Hepatocyte (in vitro differentiated cells): Measurements from ENCODE around the gene NECAB3. TPM values are rescaled to one million over a fixed set of nuclear protein-coding genes. Genes with fewer than 3 reads are reported as not detected.
"Not testable (repeated sequence)": the region's sequence is repeated elsewhere in the genome, so short reads cannot be mapped to it uniquely, and the experiment has no call there.

ENCODE experiments used
- DNase-seq: peaks from one replicate; pipeline ENCODE4 v3.0.0-alpha.2; 2016; ENCODE audit warnings: low spot score
- H2AFZ ChIP-seq: fragments of 200-600 bp; sonication (generic); 2 replicates; pipeline ENCODE4 v1.6.0; 2016; ENCODE audit warnings: antibody characterized with exemption, mild to moderate bottlenecking
- H3K27ac ChIP-seq: fragments of 200-600 bp; sonication (generic); 2 replicates; pipeline ENCODE4 v1.5.1; 2016; ENCODE audit warnings: mild to moderate bottlenecking
- H3K27me3 ChIP-seq: fragments of 200-600 bp; sonication (generic); 2 replicates; pipeline ENCODE4 v1.6.1; 2016
- H3K36me3 ChIP-seq: fragments of 200-600 bp; sonication (generic); replicated peaks from 2 replicates; pipeline ENCODE4 v1.5.1; 2016; ENCODE audit warnings: low read depth; ENCODE audit not compliant: insufficient read depth
- H3K4me1 ChIP-seq: fragments of 200-600 bp; sonication (generic); 2 replicates; pipeline ENCODE4 v1.5.1; 2016; ENCODE audit warnings: mild to moderate bottlenecking, moderate library complexity; ENCODE audit not compliant: insufficient read depth
- H3K4me2 ChIP-seq: fragments of 200-600 bp; sonication (generic); 2 replicates; pipeline ENCODE4 v1.6.0; 2016
- H3K4me3 ChIP-seq: fragments of 200-600 bp; sonication (generic); 2 replicates; pipeline ENCODE4 v1.5.1; 2016; ENCODE audit warnings: mild to moderate bottlenecking
- H3K79me2 ChIP-seq: fragments of 200-600 bp; sonication (generic); 2 replicates; pipeline ENCODE4 v1.6.0; 2017; ENCODE audit warnings: mild to moderate bottlenecking
- H3K9me2 ChIP-seq: fragments of 200-600 bp; sonication (generic); replicated peaks from 2 replicates; pipeline ENCODE4 v1.6.0; 2017; ENCODE audit warnings: mild to moderate bottlenecking; ENCODE audit not compliant: insufficient read depth
- H3K9me3 ChIP-seq: fragments of 200-600 bp; sonication (generic); 2 replicates; pipeline ENCODE4 v1.5.1; 2016; ENCODE audit warnings: low read depth, mild to moderate bottlenecking
- H4K20me1 ChIP-seq: fragments of 200-600 bp; sonication (generic); 2 replicates; pipeline ENCODE4 v1.6.0; 2016; ENCODE audit warnings: mild to moderate bottlenecking; ENCODE audit not compliant: insufficient read depth, poor library complexity, severe bottlenecking
- EZH2 ChIP-seq: fragments of 200-600 bp; sonication (generic); IDR thresholded peaks from 2 replicates; pipeline ENCODE4 v1.6.1; 2016; ENCODE audit warnings: antibody characterized with exemption, mild to moderate bottlenecking, borderline replicate concordance
- EZH2phosphoT487 ChIP-seq: fragments of 200-600 bp; sonication (generic); IDR thresholded peaks from one replicate; pipeline ENCODE4 v1.6.1; 2018; ENCODE audit warnings: antibody characterized with exemption, mild to moderate bottlenecking, low read depth, moderate library complexity; ENCODE audit not compliant: unreplicated experiment, severe bottlenecking
- WGBS: methylation state at CpG from one replicate; pipeline ENCODE4 v1.1.6; 2016; ENCODE audit warnings: low lambda C conversion rate; ENCODE audit errors: missing lambda C conversion rate; 5-methylcytosine and 5-hydroxymethylcytosine counted together
- polyA plus RNA-seq: library from polyadenylated mRNA; unstranded; fragments of >200 nt; fragmentation: Nextera tagmentation; extraction: Ambion mirVana; gene quantifications from 2 replicates; pipeline ENCODE4 v1.2.1, GENCODE V29; 2016
- total RNA-seq: library from RNA; depleted of rRNA; stranded (reverse); fragments of >200 nt; gene quantifications from 2 replicates; pipeline ENCODE4 v1.2.3, GENCODE V29; 2014
- TF ChIP-seq, protein P1 (sequence below): fragments of 200-600 bp; sonication (generic); IDR thresholded peaks from 2 replicates; pipeline ENCODE4 v1.5.1; 2016; ENCODE audit warnings: antibody characterized with exemption, mild to moderate bottlenecking; ENCODE audit not compliant: poor library complexity

Gene NECAB3
- total and polyA plus RNA-seq, 2 experiments from 2014 or later: 50.6 to 55.4 TPM

DNA sequence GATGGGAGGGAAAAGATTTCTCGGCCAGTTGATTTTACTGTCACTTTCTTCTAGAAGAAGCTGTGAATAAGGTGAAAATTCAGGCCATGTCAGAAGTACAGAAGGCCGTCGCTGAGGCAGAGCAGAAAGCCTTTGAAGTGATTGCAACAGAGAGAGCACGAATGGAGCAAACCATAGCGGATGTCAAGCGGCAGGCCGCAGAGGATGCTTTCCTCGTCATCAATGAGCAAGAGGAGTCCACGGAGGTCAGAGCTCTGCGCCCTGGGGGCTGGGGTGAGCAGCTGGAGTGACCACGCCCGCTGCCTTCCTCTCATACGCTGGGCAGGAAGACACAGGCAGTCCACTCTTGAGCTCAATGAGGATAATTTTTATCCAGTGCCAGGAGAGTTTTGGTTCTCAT lies 33.9 kb downstream of the NECAB3 start:
- Histone ChIP-seq H4K20me1 (no peaks in the 10 kb centered on the region), H3K36me3 (no peaks in the 10 kb centered on the region), H3K4me1 (no peaks in the 10 kb centered on the region), H3K4me2 (no peak overlapping the region), H3K27me3 (no peaks in the 10 kb centered on the region), H3K4me3 (no peak overlapping the region), H3K9me3 (no peaks in the 10 kb centered on the region), H3K79me2 (no peaks in the 10 kb centered on the region), H3K27ac (no peak overlapping the region), H3K9me2 (no peaks in the 10 kb centered on the region), H2AFZ (no peak overlapping the region)
- no peak for DNase-seq
- TF ChIP-seq, protein P1, sequence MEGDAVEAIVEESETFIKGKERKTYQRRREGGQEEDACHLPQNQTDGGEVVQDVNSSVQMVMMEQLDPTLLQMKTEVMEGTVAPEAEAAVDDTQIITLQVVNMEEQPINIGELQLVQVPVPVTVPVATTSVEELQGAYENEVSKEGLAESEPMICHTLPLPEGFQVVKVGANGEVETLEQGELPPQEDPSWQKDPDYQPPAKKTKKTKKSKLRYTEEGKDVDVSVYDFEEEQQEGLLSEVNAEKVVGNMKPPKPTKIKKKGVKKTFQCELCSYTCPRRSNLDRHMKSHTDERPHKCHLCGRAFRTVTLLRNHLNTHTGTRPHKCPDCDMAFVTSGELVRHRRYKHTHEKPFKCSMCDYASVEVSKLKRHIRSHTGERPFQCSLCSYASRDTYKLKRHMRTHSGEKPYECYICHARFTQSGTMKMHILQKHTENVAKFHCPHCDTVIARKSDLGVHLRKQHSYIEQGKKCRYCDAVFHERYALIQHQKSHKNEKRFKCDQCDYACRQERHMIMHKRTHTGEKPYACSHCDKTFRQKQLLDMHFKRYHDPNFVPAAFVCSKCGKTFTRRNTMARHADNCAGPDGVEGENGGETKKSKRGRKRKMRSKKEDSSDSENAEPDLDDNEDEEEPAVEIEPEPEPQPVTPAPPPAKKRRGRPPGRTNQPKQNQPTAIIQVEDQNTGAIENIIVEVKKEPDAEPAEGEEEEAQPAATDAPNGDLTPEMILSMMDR: no peak
- TF ChIP-seq EZH2 (no peak), EZH2phosphoT487 (no peak)
- WGBS: 89% methylated on average over 13 of the region's 13 CpGs

DNA sequence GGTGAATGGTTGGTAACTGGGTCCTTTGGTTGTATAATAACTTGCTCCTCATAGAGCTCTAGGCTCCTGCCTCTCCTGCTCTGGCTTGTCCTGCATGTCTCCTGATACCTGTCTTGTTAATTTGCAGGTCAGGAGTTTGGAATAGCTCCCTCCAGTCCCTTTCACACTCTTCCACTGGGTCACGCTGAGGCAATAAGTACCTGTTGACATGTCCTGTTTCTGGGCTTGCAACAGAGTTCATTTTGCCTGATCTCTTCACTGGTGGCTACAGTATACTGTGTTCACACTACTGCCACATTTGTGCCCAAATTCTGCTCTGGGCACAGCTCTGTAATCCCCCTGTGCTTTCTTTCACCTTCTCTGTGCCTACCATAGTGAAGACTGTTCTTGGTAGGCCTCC lies 37.5 kb downstream of the NECAB3 start:
- H3K9me2 ChIP-seq: no peaks in the 10 kb centered on the region
- no peak for TF ChIP-seq EZH2
- H3K27me3 ChIP-seq: no peaks in the 10 kb centered on the region
- no peak overlapping the region for H3K27ac ChIP-seq
- WGBS: 94% methylated on average over 1 of the region's 1 CpG
- no peaks in the 10 kb centered on the region for H3K79me2 ChIP-seq
- H3K4me1 ChIP-seq: no peaks in the 10 kb centered on the region
- H3K4me2 ChIP-seq: no peak overlapping the region
- no peaks in the 10 kb centered on the region for H3K9me3 ChIP-seq
- no peaks in the 10 kb centered on the region for H3K36me3 ChIP-seq
- H2AFZ ChIP-seq: no peak overlapping the region
- DNase-seq: no peak
- H4K20me1 ChIP-seq: no peaks in the 10 kb centered on the region
- no peak overlapping the region for H3K4me3 ChIP-seq

DNA sequence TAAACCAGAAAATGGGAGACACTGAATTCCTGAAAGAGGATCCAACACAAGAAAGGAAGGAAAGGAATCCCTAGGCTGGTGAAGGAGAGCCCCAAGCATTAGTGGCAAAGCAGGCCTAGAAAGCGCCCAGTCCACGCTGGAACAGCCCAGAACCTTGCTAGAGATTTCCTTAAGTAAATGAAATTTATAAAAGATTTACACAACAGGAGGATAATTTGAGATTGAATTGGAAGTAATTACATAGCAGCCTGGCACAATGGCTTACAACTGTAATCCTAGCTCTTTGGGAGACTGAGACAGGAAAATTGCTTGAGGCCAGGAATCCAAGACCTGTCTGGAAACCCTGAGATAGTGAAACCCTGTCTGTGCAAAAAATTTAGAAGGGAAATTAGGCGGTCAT lies 38.9 kb downstream of the NECAB3 start:
- H3K4me3 ChIP-seq: no peak overlapping the region
- no peak for TF ChIP-seq EZH2
- no peak for TF ChIP-seq EZH2phosphoT487
- TF ChIP-seq, protein P1: no peak
- no peaks in the 10 kb centered on the region for H3K27me3 ChIP-seq
- no peak overlapping the region for H2AFZ ChIP-seq
- no peaks in the 10 kb centered on the region for H3K9me2 ChIP-seq
- H4K20me1 ChIP-seq: no peaks in the 10 kb centered on the region
- WGBS: 75% methylated on average over 3 of the region's 3 CpGs
- no peaks in the 10 kb centered on the region for H3K79me2 ChIP-seq
- no peaks in the 10 kb centered on the region for H3K4me1 ChIP-seq
- H3K36me3 ChIP-seq: no peaks in the 10 kb centered on the region
- no peaks in the 10 kb centered on the region for H3K9me3 ChIP-seq
- H3K4me2 ChIP-seq: no peak overlapping the region
- no peak overlapping the region for H3K27ac ChIP-seq
- no peak for DNase-seq

DNA sequence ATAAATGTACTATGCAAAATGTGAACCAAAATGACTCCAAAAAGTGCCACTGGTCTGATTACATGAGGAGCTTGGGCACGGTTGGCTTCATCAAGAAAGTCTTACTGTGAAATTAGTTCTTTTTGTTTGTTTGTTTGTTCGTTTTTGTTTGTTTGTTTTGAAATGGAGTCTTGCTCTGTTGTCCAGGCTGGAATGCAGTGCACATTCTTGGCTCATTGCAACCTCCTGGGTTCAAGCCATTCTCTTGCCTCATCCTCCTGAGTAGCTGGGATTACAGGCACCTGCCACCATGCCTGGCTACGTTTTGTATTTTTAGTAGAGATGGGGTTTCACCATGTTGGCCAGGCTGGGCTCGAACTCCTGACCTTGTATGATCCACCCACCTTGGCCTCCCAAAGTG lies 42.3 kb downstream of the NECAB3 start:
- DNase-seq, H4K20me1 ChIP-seq, H3K9me2 ChIP-seq, H3K79me2 ChIP-seq, H3K27me3 ChIP-seq, H3K4me1 ChIP-seq, H3K27ac ChIP-seq, H3K9me3 ChIP-seq, H3K36me3 ChIP-seq, H3K4me2 ChIP-seq, H3K4me3 ChIP-seq, H2AFZ ChIP-seq: not testable (repeated sequence)
- 87% methylated on average over 4 of the region's 4 CpGs for WGBS
